Measurements from ENCODE around the gene RBP5. TPM values are rescaled to one million over a fixed set of nuclear protein-coding genes. Genes with fewer than 3 reads are reported as not detected.

Gene RBP5
- total RNA-seq, 2 donors from 2014 or later = 0.26 TPM; not detected in 1

DNA sequence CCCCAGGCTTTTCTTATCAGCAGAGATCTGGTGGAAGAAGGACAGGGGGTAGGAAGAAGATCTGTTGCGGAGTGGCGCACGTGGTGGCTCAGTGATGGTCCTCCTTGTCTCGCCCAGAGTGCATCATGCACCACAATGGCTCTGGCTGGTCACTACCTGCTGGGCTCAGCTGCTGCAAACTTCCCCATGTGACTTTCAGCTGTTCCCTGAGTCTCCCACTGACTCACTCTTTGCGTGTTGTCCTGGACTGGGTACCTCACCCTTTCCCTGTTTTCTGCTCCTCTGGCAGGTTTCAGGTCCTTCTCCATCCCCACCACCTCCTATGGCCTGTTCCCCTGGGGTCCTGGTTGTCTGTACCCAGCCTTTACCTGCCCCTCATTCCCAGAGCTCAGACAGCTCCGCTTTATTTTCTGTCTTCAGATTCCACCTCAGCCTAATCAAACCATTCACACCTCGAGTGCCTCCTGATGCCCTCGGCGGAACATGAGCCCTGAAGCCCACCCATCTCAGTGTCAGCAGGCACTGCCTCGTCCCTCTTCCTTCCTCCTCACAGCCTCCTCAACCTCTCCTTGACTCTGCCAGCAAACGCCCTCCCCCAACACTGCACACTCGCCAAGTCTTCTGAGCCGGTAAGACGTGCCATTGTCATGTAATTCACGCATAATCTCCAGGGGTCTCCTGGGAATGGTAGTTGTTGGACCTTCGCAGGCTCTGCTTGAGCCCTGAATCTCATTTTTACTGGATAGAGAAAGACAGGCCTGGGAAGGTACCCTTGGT, 38.3 kb downstream of the RBP5 start:
- peaks cover 7% of the 10 kb centered on the region for H3K4me1 Mint-ChIP-seq (ENCODE audit: low read depth)
- H3K36me3 Mint-ChIP-seq (ENCODE audit: insufficient read depth in 2 of 2) = no peaks in the 10 kb centered on the region
- no peaks in the 10 kb centered on the region for H3K27me3 Mint-ChIP-seq (ENCODE audit: low read depth)
- DNase-seq (no peak), ATAC-seq (replicated peaks in 1 of 2) (no peak)
- H3K9me3 Mint-ChIP-seq = no peaks in the 10 kb centered on the region
- H3K27ac Mint-ChIP-seq = no peak overlapping the region
- H3K4me3 Mint-ChIP-seq = no peak overlapping the region

DNA sequence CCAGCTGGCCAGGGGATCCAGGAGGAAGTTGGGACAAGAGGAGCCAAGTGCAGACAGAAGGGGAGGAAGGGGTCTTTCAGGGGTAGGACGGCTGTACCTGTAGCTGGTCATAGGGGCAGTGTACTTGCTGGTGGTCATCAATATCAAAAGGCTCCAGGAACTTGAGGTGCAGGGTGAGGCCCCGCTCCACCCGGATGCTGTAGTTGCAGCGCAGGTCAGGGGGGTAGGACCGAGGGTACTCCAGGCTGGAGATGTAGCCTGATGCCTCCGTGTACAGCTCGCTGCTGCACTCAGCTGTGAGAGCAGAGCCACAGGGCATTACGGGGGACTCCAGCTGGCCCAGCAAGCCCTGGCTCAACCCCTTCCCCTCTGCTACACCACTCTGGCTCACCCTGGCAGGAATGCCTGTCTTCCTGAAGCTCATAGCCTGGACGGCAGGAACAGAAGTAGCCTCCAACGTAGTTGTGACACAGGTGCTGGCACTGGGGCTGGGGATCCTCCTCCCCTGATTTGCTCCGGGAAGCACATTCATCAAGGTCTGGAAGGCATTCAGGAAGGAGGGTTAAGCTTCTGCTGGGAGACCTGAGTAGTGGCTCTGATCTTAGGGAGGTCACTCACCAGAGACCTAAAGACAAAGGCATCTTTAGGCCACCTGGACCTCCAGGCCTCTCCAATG, 39.4 kb downstream of the RBP5 start:
- Mint-ChIP-seq H3K9me3 (no peaks in the 10 kb centered on the region), H3K27ac (no peak overlapping the region), H3K36me3 (ENCODE audit: insufficient read depth in 2 of 2) (no peaks in the 10 kb centered on the region), H3K4me3 (no peak overlapping the region), H3K27me3 (ENCODE audit: low read depth) (no peaks in the 10 kb centered on the region), H3K4me1 (ENCODE audit: low read depth) (peaks cover 7% of the 10 kb centered on the region)
- no peak for DNase-seq
- no peak for ATAC-seq (replicated peaks in 1 of 2)

GRCh38 chr12:7083125-7083524, 45.6 kb downstream of the RBP5 start:
- H3K9me3 Mint-ChIP-seq = peaks cover 5% of the 10 kb centered on the region in 2 donors
- no peak overlapping the region for H3K4me3 Mint-ChIP-seq
- H3K27me3 Mint-ChIP-seq (ENCODE audit: low read depth) = no peaks in the 10 kb centered on the region
- no peak for DNase-seq
- H3K27ac Mint-ChIP-seq = no peak overlapping the region
- peaks cover 4 to 5% of the 10 kb centered on the region in 2 donors for H3K36me3 Mint-ChIP-seq (ENCODE audit: insufficient read depth in 2 of 2)
- no peak for ATAC-seq (replicated peaks in 1 of 2)
- no peaks in the 10 kb centered on the region for H3K4me1 Mint-ChIP-seq (ENCODE audit: low read depth)

GRCh38 chr12:7081037-7081436, 47.7 kb downstream of the RBP5 start:
- no peak for ATAC-seq (replicated peaks in 1 of 2)
- peaks cover 4 to 5% of the 10 kb centered on the region in 2 donors for H3K36me3 Mint-ChIP-seq (ENCODE audit: insufficient read depth in 2 of 2)
- no peak for DNase-seq
- no peak overlapping the region for H3K27ac Mint-ChIP-seq
- H3K4me1 Mint-ChIP-seq (ENCODE audit: low read depth) = no peaks in the 10 kb centered on the region
- H3K9me3 Mint-ChIP-seq = peaks cover 5% of the 10 kb centered on the region in 2 donors
- H3K4me3 Mint-ChIP-seq = no peak overlapping the region
- no peaks in the 10 kb centered on the region for H3K27me3 Mint-ChIP-seq (ENCODE audit: low read depth)

DNA sequence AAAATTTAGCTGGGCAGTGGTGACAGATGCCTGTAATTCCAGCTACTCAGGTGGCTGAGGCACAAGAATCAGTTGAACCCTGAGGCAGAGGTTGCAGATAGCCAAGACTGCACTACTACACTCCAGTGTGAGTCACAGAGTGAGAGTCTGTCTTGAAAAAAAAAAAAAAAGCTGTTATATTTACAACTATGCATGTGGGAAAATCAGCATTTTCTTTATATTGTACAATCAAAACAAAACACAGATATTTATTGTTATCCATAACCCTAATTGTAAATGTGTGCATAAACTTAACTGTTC, 48.9 kb downstream of the RBP5 start:
- H3K4me1 Mint-ChIP-seq (ENCODE audit: low read depth) = no peaks in the 10 kb centered on the region
- DNase-seq (no peak), ATAC-seq (replicated peaks in 1 of 2) (no peak)
- H3K36me3 Mint-ChIP-seq (ENCODE audit: insufficient read depth in 2 of 2) = peaks cover 4 to 5% of the 10 kb centered on the region in 2 donors
- no peaks in the 10 kb centered on the region for H3K27me3 Mint-ChIP-seq (ENCODE audit: low read depth)
- peaks cover 5% of the 10 kb centered on the region in 2 donors for H3K9me3 Mint-ChIP-seq
- no peak overlapping the region for H3K4me3 Mint-ChIP-seq
- H3K27ac Mint-ChIP-seq = no peak overlapping the region

- ATAC-seq (replicated peaks in 1 of 2) (no peak), DNase-seq (no peak)
- Mint-ChIP-seq H3K27me3 (ENCODE audit: low read depth) (no peaks in the 10 kb centered on the region), H3K36me3 (ENCODE audit: insufficient read depth in 2 of 2) (peaks cover 2 to 3% of the 10 kb centered on the region in 2 donors), H3K9me3 (peaks cover 2% of the 10 kb centered on the region in 2 donors), H3K4me1 (ENCODE audit: low read depth) (no peaks in the 10 kb centered on the region), H3K27ac (no peak overlapping the region), H3K4me3 (no peak overlapping the region)
Observed at GRCh38 chr12:7078163-7078562, 50.5 kb downstream of the RBP5 start.

- ATAC-seq (replicated peaks in 1 of 2) (no peak), DNase-seq (no peak)
- H3K9me3 Mint-ChIP-seq = no peaks in the 10 kb centered on the region
- H3K36me3 Mint-ChIP-seq (ENCODE audit: insufficient read depth in 2 of 2) = no peaks in the 10 kb centered on the region
- no peaks in the 10 kb centered on the region for H3K27me3 Mint-ChIP-seq (ENCODE audit: low read depth)
- H3K27ac Mint-ChIP-seq = no peak overlapping the region
- H3K4me3 Mint-ChIP-seq = no peak overlapping the region
- no peaks in the 10 kb centered on the region for H3K4me1 Mint-ChIP-seq (ENCODE audit: low read depth)
Observed at GRCh38 chr12:7076493-7076892, 52.2 kb downstream of the RBP5 start.

GRCh38 chr12:7075939-7076338, 52.8 kb downstream of the RBP5 start:
- Mint-ChIP-seq H3K27ac (no peak overlapping the region), H3K9me3 (no peaks in the 10 kb centered on the region), H3K4me3 (no peak overlapping the region), H3K27me3 (ENCODE audit: low read depth) (no peaks in the 10 kb centered on the region), H3K4me1 (ENCODE audit: low read depth) (no peaks in the 10 kb centered on the region), H3K36me3 (ENCODE audit: insufficient read depth in 2 of 2) (no peaks in the 10 kb centered on the region)
- DNase-seq = no peak
- no peak for ATAC-seq (replicated peaks in 1 of 2)

DNA sequence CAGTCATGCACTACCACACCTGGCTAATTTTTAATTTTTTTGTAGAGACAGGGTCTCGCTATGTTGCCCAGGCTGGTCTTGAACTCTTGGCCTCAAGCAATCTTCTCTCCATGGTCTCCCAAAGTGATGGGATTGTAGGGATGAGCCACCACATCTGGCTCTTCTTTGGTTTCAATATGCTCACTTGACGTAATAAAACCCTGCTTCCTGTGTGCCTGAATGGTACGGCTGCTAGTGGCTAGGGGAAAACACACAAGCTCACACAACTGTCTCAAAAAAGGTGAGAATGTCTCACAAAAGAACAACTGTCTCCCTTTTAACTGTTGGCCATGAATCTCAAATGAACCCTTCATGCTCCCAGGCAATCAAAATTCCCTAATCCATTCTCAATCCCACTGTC, 53.2 kb downstream of the RBP5 start:
- H3K4me3 Mint-ChIP-seq = no peak overlapping the region
- H3K27ac Mint-ChIP-seq = no peak overlapping the region
- no peaks in the 10 kb centered on the region for H3K9me3 Mint-ChIP-seq
- no peaks in the 10 kb centered on the region for H3K36me3 Mint-ChIP-seq (ENCODE audit: insufficient read depth in 2 of 2)
- no peak for DNase-seq
- no peak for ATAC-seq (replicated peaks in 1 of 2)
- H3K27me3 Mint-ChIP-seq (ENCODE audit: low read depth) = no peaks in the 10 kb centered on the region
- no peaks in the 10 kb centered on the region for H3K4me1 Mint-ChIP-seq (ENCODE audit: low read depth)

- H3K4me1 Mint-ChIP-seq (ENCODE audit: low read depth) = no peaks in the 10 kb centered on the region
- DNase-seq (no peak), ATAC-seq (replicated peaks in 1 of 2) (no peak)
- no peak overlapping the region for H3K27ac Mint-ChIP-seq
- H3K27me3 Mint-ChIP-seq (ENCODE audit: low read depth) = no peaks in the 10 kb centered on the region
- no peaks in the 10 kb centered on the region for H3K36me3 Mint-ChIP-seq (ENCODE audit: insufficient read depth in 2 of 2)
- no peak overlapping the region for H3K4me3 Mint-ChIP-seq
- no peaks in the 10 kb centered on the region for H3K9me3 Mint-ChIP-seq
Observed at GRCh38 chr12:7073946-7074345, 54.7 kb downstream of the RBP5 start.

Other genes with a start within 250 kb of the RBP5 start
- gene LRRC23, start 224.1 kb downstream of the RBP5 start, total RNA-seq = 10 to 100 TPM in 1 of 2 donors, 1 to 10 TPM in 1; 8.6 to 11.3 TPM
- gene ENO2, start 214.3 kb downstream of the RBP5 start, total RNA-seq = 100 to 1,000 TPM; 115 to 145 TPM
- gene ATN1, start 200.9 kb downstream of the RBP5 start, total RNA-seq = 10 to 100 TPM; 51.4 to 64.9 TPM
- gene RNU7-1, start 185.1 kb downstream of the RBP5 start, total RNA-seq = not detected
- 100 to 1,000 TPM; 259 to 301 TPM for gene C12orf57, start 184.9 kb downstream of the RBP5 start, total RNA-seq
- gene PTPN6, start 177.5 kb downstream of the RBP5 start, total RNA-seq = 100 to 1,000 TPM; 238 to 313 TPM
- 100 to 1,000 TPM; 296 to 348 TPM for gene PHB2, start 158.2 kb downstream of the RBP5 start, total RNA-seq
- gene EMG1, start 158.0 kb downstream of the RBP5 start, total RNA-seq = 10 to 100 TPM; 44.9 to 45.7 TPM
- 10 to 100 TPM; 28.3 to 29.0 TPM for gene LPCAT3, start 110.4 kb downstream of the RBP5 start, total RNA-seq
- 1 to 10 TPM; 4.0 to 6.6 TPM for gene C1S, start 68.2 kb downstream of the RBP5 start, total RNA-seq
- 1 to 10 TPM; 5.6 to 6.4 TPM for gene C1R, start 36.4 kb downstream of the RBP5 start, total RNA-seq
- gene C1RL, start 19.7 kb downstream of the RBP5 start, total RNA-seq = 10 to 100 TPM; 22.6 to 27.4 TPM
- gene CLSTN3, start 1.5 kb upstream of the RBP5 start, total RNA-seq = 10 to 100 TPM; 56.1 to 59.2 TPM
- 10 to 100 TPM; 25.4 to 35.2 TPM for gene PEX5, start 60.8 kb upstream of the RBP5 start, total RNA-seq
- not detected for gene ACSM4, start 175.2 kb upstream of the RBP5 start, total RNA-seq